ENCODE data around the gene SEZ6. TPM values are rescaled to one million over a fixed set of nuclear protein-coding genes. Genes with fewer than 3 reads are reported as not detected.

Gene SEZ6
- total RNA-seq, 1 donor = not detected

DNA sequence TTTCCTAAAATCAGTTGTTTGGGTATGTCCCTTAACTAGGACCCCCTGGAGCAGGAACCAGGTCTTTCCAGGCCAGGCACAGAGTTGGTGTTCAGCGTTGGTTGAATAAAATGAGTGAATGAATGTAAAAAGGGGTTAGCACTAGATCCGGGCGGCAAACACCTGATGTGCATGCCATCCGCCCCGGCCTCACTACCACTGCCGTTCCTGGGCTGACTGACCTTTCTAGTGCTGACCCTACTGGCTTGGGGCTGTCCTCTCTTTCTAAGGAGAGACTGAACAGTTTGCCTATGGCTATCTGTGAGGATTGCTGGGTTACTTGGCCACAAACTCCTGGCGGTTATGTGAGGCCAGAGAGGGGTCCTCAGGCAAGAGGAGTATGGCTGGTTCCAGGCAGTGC, 44.4 kb downstream of the SEZ6 start:
- DNase-seq (ENCODE audit: low read depth) = no peak
- no peak overlapping the region for H3K4me3 ChIP-seq (ENCODE audit: low read depth, low read length)
- TF ChIP-seq, protein P1, sequence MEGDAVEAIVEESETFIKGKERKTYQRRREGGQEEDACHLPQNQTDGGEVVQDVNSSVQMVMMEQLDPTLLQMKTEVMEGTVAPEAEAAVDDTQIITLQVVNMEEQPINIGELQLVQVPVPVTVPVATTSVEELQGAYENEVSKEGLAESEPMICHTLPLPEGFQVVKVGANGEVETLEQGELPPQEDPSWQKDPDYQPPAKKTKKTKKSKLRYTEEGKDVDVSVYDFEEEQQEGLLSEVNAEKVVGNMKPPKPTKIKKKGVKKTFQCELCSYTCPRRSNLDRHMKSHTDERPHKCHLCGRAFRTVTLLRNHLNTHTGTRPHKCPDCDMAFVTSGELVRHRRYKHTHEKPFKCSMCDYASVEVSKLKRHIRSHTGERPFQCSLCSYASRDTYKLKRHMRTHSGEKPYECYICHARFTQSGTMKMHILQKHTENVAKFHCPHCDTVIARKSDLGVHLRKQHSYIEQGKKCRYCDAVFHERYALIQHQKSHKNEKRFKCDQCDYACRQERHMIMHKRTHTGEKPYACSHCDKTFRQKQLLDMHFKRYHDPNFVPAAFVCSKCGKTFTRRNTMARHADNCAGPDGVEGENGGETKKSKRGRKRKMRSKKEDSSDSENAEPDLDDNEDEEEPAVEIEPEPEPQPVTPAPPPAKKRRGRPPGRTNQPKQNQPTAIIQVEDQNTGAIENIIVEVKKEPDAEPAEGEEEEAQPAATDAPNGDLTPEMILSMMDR (IDR thresholded peaks at IDR 0.05; ENCODE audit: insufficient read depth, low read length) = no peak

DNA sequence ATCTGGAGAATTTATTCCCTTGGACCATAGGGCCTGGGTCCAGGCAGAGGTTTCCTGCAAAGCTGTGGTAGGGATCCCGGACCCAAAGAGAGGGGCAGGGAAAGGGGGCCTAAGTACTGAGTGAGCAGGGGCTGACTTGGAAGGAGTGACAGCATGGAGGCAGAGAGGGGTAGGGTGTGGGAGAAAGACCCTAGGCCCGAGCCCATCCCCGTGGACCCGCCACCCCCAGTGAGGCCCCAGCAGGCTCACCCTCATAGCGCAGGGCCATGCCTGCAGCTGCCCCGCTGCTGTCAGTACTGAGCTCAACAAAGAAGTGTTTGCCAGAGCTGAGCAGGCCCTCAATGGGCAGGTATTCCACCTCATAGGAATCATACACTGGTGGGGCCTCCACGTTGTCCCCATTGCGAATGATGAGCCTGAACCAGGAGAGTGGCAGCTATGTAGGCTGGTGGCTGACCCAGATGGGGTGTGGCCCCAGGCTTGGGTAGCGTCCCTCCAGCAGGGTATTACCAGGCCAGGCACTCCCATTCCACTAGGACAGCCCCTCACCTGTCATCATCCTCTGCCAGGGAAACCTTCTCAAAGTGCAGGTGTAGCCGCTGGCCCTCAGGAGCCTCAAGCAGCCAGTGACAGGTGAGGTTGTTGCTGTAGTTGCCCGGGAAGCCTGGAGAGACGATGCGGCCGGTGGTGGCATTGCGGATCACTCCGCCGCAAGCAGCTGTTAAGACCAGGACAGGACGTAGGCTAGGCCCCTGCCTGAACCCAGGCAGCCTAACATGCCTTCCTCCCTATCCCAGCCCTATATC, 45.4 kb downstream of the SEZ6 start:
- TF ChIP-seq, protein P1 (IDR thresholded peaks at IDR 0.05; ENCODE audit: insufficient read depth, low read length) = no peak
- no peak overlapping the region for H3K4me3 ChIP-seq (ENCODE audit: low read depth, low read length)
- no peak for DNase-seq (ENCODE audit: low read depth)

DNA sequence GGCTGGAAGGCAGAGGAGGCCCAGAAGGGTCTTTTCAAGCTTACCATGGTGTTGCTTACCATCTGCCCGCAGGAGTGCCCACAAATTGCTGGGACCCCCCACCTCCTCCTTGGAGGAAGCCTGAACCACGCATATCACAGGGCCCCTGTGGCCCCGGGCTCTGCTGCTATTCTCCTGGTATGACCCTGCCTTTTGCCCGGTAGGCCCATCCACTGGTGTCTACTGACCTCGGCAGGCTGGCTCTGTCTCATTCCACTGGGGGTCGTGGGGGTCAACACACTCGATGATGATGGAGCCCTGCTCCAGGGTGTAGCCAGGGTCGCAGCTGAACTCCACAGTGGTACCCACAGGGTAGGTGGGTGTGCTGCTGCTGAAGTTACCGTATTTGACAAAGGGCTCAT, 46.4 kb downstream of the SEZ6 start:
- H3K4me3 ChIP-seq (ENCODE audit: low read depth, low read length) = no peak overlapping the region
- TF ChIP-seq, protein P1 (IDR thresholded peaks at IDR 0.05; ENCODE audit: insufficient read depth, low read length) = no peak
- DNase-seq (ENCODE audit: low read depth) = no peak

DNA sequence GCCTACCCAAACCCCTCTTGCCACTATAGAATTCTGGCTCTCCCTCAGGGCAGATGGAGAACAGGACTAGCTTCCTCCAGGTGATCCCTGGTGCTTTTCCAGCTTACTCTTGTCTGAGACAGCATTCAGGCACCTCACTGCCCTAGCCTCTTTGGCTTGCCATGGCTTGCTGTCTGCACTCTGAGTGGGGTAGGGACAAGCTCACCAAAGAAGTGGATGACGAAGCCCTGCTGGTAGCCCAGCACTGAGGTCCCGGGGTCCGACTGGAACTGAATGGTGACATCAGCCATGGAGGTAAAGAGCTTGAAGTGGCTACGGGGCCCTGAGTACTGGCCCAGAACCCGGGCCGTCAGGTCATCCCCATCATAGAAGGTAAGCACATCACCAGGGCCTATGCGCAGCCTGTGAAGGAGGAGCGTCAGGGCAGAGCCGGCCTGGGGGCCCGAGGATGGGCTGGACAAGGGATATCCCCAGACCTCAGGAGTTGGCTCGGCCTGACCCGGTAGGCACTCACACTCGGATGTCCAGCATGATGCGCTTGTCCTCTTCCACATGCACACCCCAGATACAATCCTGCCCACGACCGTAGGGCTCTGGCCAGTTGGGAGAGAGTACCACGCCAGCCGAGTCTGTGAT, 46.9 kb downstream of the SEZ6 start:
- TF ChIP-seq, protein P1 (IDR thresholded peaks at IDR 0.05; ENCODE audit: insufficient read depth, low read length) = no peak
- no peak for DNase-seq (ENCODE audit: low read depth)
- H3K4me3 ChIP-seq (ENCODE audit: low read depth, low read length) = no peak overlapping the region

DNA sequence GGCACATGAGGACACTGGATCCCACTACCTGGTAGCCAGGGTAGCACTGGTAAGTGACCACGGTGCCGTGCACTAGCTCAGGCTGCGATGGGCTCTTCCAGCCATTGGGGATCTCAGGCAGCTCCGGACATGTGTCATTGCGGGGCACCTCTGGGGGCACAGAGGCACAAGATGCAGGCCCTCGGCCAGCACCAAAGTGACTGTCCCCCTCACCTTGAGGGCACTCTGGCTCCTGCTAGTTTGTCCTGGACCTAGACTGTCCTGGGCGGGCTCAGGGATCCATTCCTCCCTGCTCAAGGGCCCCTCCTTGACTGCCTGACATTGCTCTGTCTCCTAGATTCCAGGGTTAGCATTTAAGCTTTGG, 47.9 kb downstream of the SEZ6 start:
- TF ChIP-seq, protein P1 (IDR thresholded peaks at IDR 0.05; ENCODE audit: insufficient read depth, low read length) = no peak

DNA sequence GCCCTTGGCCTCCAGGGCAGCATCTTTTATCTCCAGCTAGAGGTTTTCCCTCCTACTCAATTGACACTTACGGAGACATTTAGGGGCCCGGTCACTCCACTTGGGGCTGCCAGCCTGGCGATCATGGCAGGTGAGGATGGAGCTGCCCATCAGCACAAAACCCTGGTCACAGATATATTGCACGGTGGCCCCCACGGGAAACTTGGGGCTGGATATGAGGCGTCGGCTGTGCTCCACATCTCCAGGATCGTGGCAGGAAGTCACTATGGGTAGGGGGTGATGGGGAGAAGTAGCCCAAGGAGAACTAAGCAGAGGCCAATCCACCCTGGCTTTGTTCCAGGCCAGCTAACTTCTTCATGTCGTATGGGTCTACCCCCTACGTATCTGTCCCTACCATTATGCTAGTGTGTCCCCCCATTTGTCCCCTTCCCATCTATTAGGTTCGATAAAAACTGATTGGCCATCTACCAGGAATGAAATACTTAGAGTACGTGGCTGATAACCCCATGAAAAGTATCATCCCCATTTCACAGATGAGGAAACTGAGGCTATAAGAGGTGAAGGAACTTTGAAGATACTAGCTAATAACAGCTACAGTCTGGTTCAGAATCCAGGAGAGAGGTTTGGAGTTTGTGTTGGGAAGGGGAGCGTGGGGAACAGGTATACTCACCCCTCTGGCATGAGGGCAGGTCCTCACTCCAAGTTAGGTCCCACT, 48.4 kb downstream of the SEZ6 start:
- TF ChIP-seq, protein P1 (IDR thresholded peaks at IDR 0.05; ENCODE audit: insufficient read depth, low read length) = no peak
- H3K4me3 ChIP-seq (ENCODE audit: low read depth, low read length) = no peak overlapping the region
- DNase-seq (ENCODE audit: low read depth) = no peak

More for the DNA sequence above, 47.9 kb downstream of the SEZ6 start:
- no peak for DNase-seq (ENCODE audit: low read depth)
- H3K4me3 ChIP-seq (ENCODE audit: low read depth, low read length) = no peak overlapping the region
